PFSK-1 (cell line): ENCODE measurements around the gene RGS6.

Experiments
- FOXP2 ChIP-seq: optimal IDR thresholded peaks from 2 replicates; pipeline ENCODE3; 2011; ENCODE audit warnings: borderline replicate concordance, control low read depth, inconsistent platforms; ENCODE audit not compliant: insufficient read depth; ENCODE audit errors: extremely low read length, extremely low read depth
- POLR2AphosphoS5 ChIP-seq: IDR thresholded peaks from 2 replicates; pipeline ENCODE4 v1.6.1; 2012; ENCODE audit warnings: low read depth, mild to moderate bottlenecking, control low read depth, low read length, moderate library complexity

- TF ChIP-seq FOXP2 (no peak), POLR2AphosphoS5 (no peak)
These were observed 264.2 kb downstream of the RGS6 start for GRCh38 chr14:72196237-72197015.
